HG02571 (cell line): ENCODE results near the gene KCNH5.
"Not testable (repeated sequence)": the region's sequence is repeated elsewhere in the genome, so short reads cannot be mapped to it uniquely, and the experiment has no call there.

Experiments
- ATAC-seq: cut with Tn5 transposase; IDR thresholded peaks from one replicate; pipeline ENCODE4 v1.9.1; 2021; ENCODE audit warnings: mild to moderate bottlenecking, moderate library complexity; ENCODE audit not compliant: unreplicated experiment

Gene KCNH5

DNA sequence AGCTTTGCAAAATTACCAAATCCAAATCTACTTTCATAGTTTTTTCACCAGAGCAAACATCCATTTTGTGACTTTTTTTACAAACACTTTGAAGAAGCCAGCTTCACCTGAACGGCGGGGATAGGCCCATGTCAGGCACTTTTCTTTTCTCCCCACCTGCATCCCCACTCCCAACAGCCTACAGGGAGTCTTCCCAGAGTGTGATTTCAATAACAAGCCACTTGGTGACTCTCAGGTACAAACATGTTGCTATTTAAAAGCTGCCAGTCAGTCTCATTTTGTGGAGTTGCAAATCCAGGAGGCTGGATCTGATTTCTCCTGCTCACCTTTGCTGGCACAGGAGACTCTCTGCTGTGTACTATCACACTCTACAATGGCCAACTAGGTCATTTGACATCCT lies 285.5 kb downstream of the KCNH5 start:
- no peak for ATAC-seq

DNA sequence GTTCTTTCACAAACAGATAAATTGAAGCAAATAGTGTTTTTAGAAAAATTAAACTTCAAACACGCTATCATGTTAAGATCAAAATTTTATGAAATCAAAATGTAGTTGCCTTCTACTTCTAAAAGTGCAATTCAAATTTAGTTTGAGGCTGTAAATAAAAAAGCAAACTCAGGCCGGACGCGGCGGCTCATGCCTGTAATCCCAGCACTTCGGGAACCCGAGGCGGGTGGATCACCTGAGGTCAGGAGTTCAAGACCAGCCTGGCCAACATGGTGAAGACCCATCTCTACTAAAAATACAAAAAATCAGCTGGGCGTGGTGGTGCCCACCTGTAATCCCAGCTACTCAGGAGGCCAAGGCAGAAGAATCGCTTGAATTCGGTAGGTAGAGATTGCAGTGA lies 298.4 kb downstream of the KCNH5 start:
- ATAC-seq: not testable (repeated sequence)

DNA sequence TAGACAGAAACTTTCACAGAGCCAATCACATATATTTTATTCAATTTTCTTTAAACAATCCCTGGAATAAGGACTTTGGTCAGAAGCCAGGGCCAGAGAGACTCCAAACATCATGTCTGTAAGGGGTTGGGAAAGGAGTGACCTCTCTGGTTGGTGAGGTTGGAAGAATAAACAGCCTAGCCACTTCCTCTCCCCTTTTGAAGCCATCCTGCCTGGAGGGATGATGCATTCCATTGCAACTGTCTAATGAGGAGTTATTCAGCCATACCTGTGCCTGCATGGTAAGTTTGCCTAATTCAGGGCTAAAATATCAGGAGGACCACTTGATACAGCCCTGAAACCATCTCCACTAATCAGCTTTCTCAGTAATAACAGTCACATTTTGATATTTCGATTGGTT lies 299.8 kb downstream of the KCNH5 start:
- no peak for ATAC-seq

DNA sequence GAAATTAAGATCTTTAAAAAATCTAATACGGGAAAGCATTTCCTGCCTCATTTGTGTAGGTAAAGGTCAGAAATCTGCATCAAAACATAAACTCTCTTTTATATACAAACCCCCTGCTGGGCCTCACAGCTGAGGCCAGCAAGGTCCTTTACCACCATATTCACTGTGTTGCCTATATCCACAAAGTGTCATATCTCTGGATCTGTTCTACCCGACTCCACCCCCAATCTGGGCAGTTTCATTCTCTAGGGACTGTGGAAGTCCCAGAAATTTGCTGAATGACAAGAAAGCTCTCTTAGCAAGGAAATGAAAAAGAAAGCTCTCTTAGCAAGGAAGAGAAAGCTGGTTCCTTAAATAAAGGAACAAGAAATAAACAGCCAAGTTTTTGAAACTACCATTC lies 301.7 kb downstream of the KCNH5 start:
- ATAC-seq: no peak

DNA sequence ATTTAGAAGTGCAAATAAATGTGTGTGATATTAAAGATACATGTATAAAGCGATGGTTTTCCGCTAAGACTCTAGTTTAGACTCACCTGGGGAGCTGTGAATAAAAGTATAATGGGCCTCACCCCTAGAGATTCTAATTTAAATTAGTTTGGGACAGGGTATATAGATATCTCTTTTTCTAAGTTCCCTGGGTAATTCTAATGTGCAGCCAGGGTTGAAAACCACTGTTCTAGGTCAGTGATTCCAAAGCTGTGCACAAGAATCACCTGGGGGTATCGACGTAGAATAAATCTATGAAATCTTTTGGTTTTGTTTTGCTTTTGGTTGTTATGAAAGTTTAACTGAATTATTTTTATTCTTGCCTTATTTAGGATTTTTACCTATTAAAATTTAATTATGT lies 302.1 kb downstream of the KCNH5 start:
- no peak for ATAC-seq

DNA sequence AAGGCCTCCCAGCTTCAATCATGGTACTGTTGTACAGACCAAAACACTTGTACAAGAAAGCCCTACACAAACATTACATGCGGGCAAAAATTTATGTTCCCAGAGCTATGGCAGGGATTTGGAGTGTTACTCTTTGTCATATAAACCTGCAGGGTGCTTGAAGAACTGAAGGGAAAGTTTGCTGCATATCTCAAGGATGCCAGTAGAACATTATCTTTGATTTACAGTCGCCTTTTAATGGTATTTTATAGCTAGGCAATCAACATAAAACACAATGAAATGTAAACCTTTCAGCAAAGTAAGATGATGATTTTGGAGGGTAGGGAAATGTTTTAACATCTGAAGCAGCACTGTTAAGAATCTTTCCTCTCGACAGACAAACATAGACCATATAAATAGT lies 305.6 kb downstream of the KCNH5 start:
- no peak for ATAC-seq

DNA sequence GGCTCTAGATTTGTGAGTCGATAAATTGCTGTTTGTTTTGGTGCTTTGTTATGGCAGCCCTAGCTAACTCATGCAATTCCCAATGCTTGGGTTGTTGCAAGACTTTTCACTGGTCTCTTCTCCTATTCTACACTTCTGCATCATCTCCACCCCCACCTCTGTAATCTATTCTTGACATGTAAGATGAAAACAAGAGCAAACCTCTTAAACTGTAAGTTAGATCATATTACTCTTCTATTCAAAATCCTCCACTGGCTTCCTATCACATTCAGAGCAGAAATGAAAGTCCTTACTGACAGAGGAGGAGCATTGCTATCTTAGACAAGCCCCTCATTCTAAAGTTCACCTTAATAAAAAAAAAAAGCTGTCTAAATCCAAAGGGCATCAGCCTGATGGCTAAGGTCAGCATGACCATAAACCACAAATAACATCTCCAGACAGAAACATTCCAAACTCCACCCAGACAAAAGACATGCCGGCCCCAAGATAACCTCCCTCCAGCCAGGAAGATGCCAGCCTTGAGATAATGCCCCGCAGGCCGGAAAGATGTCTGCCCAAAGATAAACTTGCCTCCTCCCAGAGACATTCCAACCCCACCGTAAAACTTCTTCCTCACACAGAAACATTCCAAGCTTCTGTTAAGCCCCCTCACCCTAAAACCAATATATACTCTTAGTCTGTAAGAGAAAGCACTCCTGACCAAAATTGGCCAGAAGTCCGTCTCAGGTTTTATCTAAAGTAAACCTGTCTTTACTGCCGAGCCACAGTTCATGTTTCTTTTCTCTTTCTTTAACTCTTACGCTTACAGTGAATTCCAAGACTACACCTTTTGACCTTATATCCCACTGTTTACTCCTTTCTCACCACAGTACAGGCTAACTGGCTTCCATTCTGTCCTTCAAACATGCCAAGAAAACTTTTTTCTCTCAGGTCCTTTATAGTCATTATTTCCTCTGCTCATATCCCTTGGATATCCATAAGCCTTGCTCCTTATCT lies 308.9 kb downstream of the KCNH5 start:
- no peak for ATAC-seq

DNA sequence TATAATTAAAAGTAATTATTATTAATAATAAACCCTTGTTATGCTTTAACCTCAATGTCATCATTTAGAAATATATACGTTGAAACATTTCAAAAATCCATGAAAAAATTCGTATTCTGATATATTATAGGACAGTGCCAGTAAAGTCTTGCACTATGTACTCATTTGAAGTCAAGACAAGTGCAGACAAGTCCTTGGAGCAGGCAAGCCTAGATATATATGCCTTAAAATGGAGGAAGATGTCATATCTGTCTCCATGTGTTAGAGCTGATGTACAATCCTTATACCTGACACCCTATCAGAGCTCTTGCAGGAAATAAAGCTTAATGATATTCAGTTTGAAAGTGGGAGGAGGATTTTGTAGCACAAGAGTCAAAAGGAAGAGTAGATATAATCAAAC lies 310.4 kb downstream of the KCNH5 start:
- ATAC-seq: no peak

DNA sequence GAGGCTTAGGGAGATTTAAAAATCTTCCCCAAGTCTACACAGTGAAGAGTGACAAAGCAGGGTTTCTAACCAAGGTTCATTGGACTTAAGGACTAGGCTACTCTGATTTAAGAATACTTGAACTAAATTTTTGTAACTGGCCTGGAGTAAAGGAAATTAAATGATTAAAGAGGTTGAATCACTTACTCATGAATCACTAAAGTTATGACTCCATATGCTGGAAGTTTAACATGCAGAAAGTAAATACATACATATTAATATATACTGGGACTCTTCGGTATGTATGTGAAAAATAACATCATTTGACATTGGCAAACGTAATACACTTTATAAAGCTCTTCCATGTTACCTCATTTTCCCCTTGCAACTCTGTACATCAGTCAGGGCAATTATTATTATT lies 322.9 kb downstream of the KCNH5 start:
- no peak for ATAC-seq

DNA sequence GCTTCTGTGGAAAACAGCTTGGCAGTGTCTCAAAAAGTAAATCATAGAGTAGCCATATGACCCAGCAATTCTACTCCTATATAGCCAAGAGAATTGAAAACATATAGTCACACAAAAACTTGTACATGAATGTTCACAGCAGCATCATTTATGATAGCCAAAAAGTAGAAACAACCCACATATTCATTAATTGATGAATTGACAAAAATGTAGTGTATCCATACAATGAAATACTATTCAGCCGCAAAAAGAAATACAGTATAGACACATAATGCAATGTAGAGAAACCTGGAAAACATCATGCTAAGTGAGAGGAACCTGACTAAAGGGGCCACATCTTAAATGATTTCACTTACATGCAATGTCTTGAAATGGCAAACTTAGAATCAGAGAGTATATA lies 326.6 kb downstream of the KCNH5 start:
- ATAC-seq: no peak

DNA sequence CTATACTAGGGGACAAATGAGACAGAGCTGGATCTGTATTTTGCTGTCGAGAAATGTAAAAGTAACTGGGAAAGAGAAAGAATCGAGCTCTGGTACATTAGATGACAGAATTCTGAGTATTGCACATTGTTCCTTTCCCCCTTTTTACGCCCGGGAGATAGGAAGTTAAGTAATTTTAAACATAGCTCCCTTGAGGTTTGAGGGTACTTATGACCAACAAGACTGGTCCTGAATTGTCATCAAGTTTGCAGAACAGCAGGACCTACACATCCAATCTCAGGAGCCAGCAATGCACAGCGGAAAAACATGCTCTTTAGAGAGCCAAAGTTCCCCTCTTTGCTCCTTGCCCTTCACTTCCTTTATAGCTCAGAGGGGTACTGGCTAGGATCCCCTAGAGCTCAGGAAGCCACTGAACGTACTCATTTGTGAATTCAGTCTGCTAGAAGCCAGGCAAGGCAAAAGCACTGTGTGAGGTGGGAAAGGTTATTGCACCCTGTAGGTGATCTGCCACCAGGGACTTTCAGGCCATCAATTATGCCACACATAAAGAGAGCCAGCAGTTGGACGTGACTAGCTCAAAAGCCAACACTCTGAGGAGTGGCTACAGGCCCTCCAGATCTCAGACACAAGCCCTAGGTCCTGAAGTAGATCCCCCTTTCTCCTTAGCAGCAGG lies 333.8 kb downstream of the KCNH5 start:
- no peak for ATAC-seq

DNA sequence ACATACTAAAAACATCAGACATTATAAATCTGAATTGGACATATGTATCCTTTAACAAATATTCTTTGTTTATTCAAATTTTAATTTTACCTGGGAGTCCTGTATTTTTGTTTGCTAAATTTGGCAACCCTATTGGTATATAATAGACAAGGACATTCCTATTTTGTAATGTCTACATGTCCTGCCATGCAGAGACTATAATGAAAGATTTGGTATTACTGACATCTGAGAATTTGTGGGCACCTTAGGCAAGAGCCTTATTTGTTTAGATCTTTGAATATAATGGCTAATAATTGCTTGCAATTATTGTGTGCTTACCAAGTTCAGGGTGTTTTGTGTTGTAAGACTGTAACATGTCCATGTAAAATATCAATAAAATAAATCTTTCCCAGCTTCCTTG lies 334.4 kb downstream of the KCNH5 start:
- ATAC-seq: no peak

DNA sequence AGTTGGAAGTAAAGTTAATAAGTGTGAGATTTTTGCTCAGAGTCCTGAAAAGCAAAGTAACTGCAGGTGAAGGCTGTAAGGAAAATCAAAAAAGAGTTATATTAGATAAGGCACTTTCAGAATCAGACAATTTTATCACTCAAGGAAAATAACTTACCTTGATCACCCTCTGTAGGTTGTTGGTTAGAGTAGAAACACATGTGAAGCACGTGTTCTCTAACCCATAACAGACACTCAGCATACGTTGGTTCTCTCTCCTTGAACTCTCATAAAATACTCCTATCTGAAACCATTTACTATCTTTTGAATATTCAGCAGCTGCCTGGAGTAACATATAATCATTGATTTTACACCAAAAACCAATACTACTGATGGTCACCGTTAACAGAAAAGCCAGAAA lies 335.5 kb downstream of the KCNH5 start:
- ATAC-seq: no peak

DNA sequence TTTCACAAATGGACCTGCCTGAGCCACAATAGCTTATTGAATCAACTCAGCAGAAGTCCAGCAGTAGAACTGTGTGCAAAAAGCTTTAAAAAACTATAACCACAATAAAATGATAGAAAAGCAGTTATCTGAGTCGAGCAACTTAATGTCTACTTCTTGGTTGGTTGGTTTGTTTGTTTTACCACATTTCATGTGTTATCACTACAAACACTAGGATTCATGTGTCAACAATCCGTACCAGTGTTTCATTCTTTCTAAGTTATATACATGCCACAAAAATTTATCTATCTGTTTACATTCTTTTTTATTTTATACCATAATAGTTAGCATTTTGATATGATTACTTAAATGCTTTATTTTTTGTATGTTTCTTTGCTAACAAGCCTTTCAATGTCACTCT lies 339.0 kb downstream of the KCNH5 start:
- no peak for ATAC-seq

DNA sequence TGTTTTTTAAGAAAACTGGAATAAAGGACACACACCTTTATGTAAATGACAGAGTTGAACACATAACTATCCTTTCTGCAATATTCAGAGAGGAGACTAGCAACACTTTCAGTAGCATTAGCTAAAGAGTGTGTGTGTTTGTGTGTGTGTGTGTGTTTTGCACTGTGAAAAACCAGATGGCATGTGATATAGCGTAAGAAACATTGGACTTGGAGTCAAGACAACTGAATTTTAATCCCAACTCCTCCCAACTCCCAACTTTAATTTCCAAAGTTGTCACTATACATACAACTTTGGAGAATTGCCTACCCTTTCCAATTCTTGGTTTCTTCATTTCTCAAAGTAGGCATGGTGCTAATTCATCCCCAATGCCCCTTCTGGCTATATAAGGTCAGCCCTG lies 347.8 kb downstream of the KCNH5 start:
- ATAC-seq: no peak

DNA sequence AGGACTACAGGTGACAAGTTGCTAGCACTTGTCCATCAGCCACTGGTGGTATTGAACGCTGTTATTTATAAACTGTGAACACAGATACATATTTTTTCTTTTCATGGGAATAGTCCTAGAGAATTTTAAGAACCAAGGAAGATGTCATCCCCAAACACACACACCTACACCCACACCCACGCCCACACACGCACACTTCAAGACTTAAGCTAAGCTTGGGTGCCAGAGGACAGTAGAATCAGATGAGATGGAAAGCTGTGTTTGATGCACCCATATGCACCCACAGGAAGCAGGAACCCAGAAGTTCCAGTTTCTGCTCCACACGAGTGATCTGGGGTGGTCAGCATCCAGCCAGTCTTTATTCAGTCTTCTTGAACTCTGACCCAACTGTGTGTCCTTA lies 348.3 kb downstream of the KCNH5 start:
- ATAC-seq: no peak

DNA sequence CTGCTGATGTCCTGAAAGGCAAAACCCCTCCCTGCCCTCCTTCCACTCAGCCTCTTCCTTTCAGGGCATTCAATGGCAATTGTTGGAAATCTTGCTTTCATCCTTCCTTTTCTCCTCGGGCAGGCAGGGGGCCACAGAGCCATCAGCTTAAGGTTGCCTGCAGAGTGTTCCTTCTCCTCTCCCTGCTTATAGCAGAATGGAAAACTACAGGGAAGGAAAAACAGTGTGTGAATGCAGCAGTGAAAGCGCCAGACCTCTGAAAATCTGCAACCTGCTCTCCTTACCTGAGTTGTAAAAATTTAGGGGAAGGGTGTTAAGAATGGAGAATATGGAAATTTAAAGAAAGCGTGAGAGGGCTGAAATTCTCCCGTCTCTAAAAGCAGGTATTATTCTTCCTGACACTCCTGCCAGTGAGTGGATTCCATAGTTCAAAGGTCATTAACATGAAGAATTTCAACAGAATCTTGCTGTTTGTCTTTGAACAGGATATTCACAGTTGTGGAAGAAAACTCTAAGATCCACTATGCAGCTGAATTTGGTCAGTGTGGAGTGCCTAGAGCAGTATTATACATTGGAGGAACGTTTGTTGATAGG lies 348.8 kb downstream of the KCNH5 start:
- ATAC-seq: no peak

DNA sequence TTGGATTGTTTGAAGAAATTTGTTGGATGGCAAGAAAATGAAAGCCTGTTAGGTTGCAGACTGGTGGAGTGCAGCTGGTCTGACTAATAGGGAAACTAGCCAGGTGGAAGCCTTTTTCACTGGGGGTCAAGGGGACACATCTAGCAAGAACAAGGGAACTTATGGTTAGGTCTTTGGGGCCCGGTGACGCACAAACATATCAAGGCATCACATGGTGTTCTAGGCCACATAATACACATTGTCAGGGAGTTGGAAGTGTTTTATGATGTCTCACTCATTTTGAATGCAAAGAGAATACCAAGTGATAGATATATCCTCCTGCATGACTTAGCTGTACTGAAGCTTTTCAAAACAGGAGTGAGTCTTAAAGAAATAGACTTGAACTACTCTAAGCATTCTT lies 351.2 kb downstream of the KCNH5 start:
- no peak for ATAC-seq

DNA sequence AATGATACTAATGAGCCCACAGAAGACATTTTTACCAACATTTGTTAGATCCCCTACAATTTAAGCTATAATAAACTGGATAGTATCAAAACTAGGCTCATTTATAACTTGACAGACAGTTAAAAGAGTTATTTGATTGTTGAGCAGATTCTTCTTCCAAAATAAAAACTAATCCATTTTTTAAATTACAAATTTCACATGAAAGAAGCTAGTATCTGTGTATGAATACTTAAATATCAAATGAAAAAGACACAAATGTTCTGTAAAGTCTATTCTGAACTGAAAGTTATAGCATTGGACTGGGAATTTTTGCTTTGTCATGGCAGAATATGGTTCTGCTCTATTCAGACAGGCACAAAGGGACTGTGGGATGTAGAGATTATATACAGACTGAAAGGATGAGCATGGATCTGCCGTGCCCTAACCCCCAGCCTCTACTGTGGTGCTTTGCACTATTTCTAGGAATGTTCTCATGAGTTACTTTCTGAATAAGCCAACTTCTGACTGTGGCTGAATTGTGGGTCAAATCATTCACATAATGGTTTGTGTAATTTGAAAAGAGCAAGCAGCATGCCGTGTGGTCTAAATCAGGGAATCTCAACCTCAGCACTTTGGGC lies 352.7 kb downstream of the KCNH5 start:
- no peak for ATAC-seq

DNA sequence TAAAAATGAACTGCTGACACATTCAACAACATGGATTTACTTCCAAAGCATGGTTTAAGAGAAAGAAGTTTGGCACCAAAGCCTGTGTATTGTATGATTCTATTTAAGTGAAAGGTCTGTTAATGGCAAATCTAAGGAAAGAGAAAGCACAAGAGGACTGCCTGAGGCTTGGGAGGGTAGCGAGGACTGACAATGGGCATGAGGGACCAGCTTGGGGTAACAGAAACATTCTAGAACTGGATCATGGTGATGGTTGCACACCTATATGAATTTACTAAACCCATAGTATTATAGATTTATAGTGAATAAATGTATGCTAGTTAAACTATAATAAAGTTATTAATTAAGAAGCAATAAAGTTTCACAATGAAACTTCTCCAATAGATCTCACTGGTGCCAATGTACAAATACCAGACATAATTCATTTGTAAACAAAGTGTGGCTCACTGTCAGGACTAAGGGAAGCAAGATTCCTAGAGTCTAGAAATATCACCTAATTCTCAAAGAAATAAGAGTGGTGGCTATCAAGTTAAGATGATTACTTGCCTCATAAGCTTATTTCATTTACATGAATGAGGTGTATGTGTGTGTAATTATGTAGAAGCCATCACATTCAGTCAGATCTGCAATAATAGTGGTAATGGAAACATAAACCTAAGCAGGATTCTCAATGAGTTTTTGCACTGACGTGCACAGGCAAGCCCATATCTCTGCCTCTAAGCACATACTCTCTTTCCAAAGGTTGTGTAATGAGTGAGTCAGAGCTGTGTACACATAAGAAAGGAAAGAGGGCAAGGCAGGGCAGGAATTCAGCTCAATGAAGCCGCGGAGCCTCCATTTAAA lies 353.4 kb downstream of the KCNH5 start:
- ATAC-seq: no peak

DNA sequence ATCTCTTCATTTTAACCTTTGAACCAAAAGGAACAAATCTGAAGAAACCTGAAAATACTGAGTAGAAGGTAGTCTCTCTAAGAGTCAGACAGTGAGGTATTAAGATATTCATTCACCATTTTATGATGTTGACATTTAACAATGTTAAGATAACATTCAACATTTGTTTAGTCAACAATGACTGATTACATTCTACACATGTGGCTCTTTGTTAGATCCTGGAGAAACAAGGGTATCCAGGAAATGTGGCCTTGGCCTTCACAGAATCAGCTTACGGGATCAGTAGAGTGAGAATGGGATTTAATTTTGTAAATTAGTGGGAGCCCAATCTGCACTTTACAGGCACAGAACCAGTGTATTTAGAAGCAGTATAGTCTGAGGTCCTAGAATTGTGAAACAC lies 355.5 kb downstream of the KCNH5 start:
- ATAC-seq: no peak
